Calu3 (cell line): ENCODE data around the gene GFOD1. TPM values are rescaled to one million over a fixed set of nuclear protein-coding genes. Genes with fewer than 3 reads are reported as not detected.

Source experiments
- BruUV-seq: library from RNA; stranded (reverse); fragments of 400-500 nt; replicated peaks from 2 replicates; lab custom pipeline; 2021; lab: Mats Ljungman, UMichigan
- CTCF ChIA-PET: fragments of 300-600 bp; sonication (Branson Sonifier 250); formaldehyde crosslinking; loops from one replicate; lab custom pipeline; 2022; ENCODE audit warnings: antibody characterized with exemption; lab: Charles Lee
- DNase-seq: peaks from one replicate; pipeline ENCODE4 v3.0.0; 2022
- H3K27ac Mint-ChIP-seq: one replicate; pipeline ENCODE4 v1.8.0; 2022; ENCODE audit warnings: mixed read lengths; ENCODE audit not compliant: unreplicated experiment
- H3K27me3 Mint-ChIP-seq: one replicate; pipeline ENCODE4 v1.8.0; 2022; ENCODE audit warnings: mixed read lengths; ENCODE audit not compliant: unreplicated experiment
- H3K36me3 Mint-ChIP-seq: one replicate; pipeline ENCODE4 v1.8.0; 2022; ENCODE audit warnings: mild to moderate bottlenecking, moderate library complexity, mixed read lengths; ENCODE audit not compliant: insufficient read depth, unreplicated experiment
- H3K4me1 Mint-ChIP-seq: one replicate; pipeline ENCODE4 v1.8.0; 2022; ENCODE audit warnings: mild to moderate bottlenecking, low read depth, mixed read lengths; ENCODE audit not compliant: unreplicated experiment
- H3K4me3 Mint-ChIP-seq: one replicate; pipeline ENCODE4 v1.8.0; 2022; ENCODE audit warnings: mild to moderate bottlenecking, low read depth, moderate library complexity, mixed read lengths; ENCODE audit not compliant: unreplicated experiment
- H3K9me3 Mint-ChIP-seq: one replicate; pipeline ENCODE4 v1.8.0; 2022; ENCODE audit warnings: low read depth, mixed read lengths; ENCODE audit not compliant: unreplicated experiment
- intact Hi-C: fragments of 100-400 bp; cut with micrococcal nuclease; formaldehyde crosslinking; loops from one replicate; pipeline ENCODE4 v1.10.0; 2022; ENCODE audit not compliant: unreplicated experiment
- total RNA-seq: library from RNA; stranded (reverse); gene quantifications from 2 replicates; pipeline ENCODE4 v1.2.3, GENCODE V29; 2022
- TF ChIP-seq, protein P1 (sequence below): fragments of 200-600 bp; IDR thresholded peaks from one replicate; pipeline ENCODE4 v1.8.0; 2022; ENCODE audit warnings: antibody characterized with exemption; ENCODE audit not compliant: unreplicated experiment

Gene GFOD1
- total RNA-seq, 1 experiment from 2014 or later: 9.5 TPM

GRCh38 chr6:13428583-13429405, 58.6 kb downstream of the GFOD1 start:
- Mint-ChIP-seq H3K27me3 (no peaks in the 10 kb centered on the region), H3K4me1 (peaks cover 17% of the 10 kb centered on the region), H3K36me3 (no peaks in the 10 kb centered on the region), H3K27ac (no peak overlapping the region), H3K4me3 (no peak overlapping the region), H3K9me3 (no peaks in the 10 kb centered on the region)
- DNase-seq: no peak
- TF ChIP-seq, protein P1, sequence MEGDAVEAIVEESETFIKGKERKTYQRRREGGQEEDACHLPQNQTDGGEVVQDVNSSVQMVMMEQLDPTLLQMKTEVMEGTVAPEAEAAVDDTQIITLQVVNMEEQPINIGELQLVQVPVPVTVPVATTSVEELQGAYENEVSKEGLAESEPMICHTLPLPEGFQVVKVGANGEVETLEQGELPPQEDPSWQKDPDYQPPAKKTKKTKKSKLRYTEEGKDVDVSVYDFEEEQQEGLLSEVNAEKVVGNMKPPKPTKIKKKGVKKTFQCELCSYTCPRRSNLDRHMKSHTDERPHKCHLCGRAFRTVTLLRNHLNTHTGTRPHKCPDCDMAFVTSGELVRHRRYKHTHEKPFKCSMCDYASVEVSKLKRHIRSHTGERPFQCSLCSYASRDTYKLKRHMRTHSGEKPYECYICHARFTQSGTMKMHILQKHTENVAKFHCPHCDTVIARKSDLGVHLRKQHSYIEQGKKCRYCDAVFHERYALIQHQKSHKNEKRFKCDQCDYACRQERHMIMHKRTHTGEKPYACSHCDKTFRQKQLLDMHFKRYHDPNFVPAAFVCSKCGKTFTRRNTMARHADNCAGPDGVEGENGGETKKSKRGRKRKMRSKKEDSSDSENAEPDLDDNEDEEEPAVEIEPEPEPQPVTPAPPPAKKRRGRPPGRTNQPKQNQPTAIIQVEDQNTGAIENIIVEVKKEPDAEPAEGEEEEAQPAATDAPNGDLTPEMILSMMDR: no peak
- intact Hi-C loops: no loop called here
- CTCF ChIA-PET: no interaction called here
- no TSS peak for BruUV-seq

- TF ChIP-seq, protein P1: no peak
- CTCF ChIA-PET: no interaction called here
- DNase-seq: no peak
- intact Hi-C loops: no loop called here
- no peaks in the 10 kb centered on the region for H3K9me3 Mint-ChIP-seq
- no peaks in the 10 kb centered on the region for H3K36me3 Mint-ChIP-seq
- H3K27ac Mint-ChIP-seq: no peak overlapping the region
- no peaks in the 10 kb centered on the region for H3K27me3 Mint-ChIP-seq
- no TSS peak for BruUV-seq
- no peak overlapping the region for H3K4me3 Mint-ChIP-seq
- peaks cover 17% of the 10 kb centered on the region for H3K4me1 Mint-ChIP-seq
Measured at GRCh38 chr6:13427801-13428582, 59.4 kb downstream of the GFOD1 start.

- no peak overlapping the region for H3K4me3 Mint-ChIP-seq
- H3K9me3 Mint-ChIP-seq: no peaks in the 10 kb centered on the region
- DNase-seq: no peak
- peaks cover 23% of the 10 kb centered on the region for H3K4me1 Mint-ChIP-seq
- no peak overlapping the region for H3K27ac Mint-ChIP-seq
- H3K27me3 Mint-ChIP-seq: no peaks in the 10 kb centered on the region
- BruUV-seq: no TSS peak
- H3K36me3 Mint-ChIP-seq: no peaks in the 10 kb centered on the region
- CTCF ChIA-PET: no interaction called here
- intact Hi-C loops: no loop called here
- TF ChIP-seq, protein P1: no peak
Measured at GRCh38 chr6:13427316-13427715, 60.1 kb downstream of the GFOD1 start.

DNA sequence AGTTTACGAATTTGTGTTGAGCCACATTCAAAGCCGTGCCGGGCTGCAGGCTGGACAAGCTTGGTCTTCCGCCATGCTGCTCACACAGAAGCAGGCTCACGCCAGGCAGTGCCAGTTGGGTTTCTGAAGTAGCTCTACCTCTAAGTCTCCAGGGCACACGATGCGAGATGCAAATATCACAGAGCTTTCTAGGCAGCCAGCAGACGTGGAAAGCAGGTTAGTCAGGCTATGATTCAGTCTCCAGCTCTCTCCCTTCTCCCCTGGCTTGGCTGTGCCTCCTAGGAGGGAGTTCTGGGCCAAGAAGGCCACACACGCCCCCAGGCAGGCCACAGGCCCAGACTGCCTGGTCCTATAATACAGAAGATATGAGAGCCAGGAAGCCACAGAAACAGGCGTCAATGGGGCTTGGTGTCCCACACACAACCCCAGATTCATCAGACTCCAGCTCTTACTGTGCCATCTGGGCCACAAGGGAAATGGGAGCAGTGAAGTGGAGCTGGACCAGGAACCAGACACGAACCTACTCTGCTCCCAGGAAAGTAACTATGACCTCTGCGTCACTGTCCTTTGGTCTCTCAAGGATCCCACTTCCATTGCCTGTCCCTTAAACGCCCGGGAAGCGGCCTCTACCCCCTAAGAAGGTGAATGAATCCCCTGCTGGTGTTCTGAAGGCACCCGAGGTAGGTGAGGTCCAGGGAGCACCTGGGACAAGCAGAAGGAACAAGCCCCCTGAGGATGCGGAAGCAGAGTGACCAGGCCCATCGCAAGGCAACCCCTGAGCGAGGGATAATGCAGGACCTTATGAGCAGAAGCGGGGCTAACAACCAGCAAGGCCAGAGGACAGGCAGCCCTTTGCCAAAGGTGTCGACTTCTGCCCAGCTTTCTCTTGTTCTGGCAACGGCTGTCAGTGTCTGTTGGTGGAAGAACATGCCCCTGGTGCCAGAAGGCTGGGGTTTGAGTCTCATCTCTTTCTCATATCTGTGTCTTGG, 61.2 kb downstream of the GFOD1 start:
- intact Hi-C loops: no loop called here
- CTCF ChIA-PET: interaction anchor here (0.6 kb wide), 1 partner anchor 60 kb away, joined by 9 read pairs; no protein-coding TSS in a partner anchor
- Mint-ChIP-seq H3K27me3 (no peaks in the 10 kb centered on the region), H3K36me3 (no peaks in the 10 kb centered on the region), H3K27ac (no peak overlapping the region), H3K4me3 (no peak overlapping the region), H3K4me1 (peaks cover 21% of the 10 kb centered on the region), H3K9me3 (no peaks in the 10 kb centered on the region)
- DNase-seq: no peak
- TF ChIP-seq, protein P1: no peak
- no TSS peak for BruUV-seq
